Lower lobe of right lung (tissue), 2 donors: ENCODE measurements around the gene SOBP. TPM values are rescaled to one million over a fixed set of nuclear protein-coding genes. Genes with fewer than 3 reads are reported as not detected.

ENCODE experiments used
- ATAC-seq, 2 donors: fragments of 200-7000 bp; cut with Tn5 transposase; one replicate each; pipeline ENCODE4 v1.9.1; 2020 to 2022; ENCODE audit warnings: mild to moderate bottlenecking in 2 of 2, moderate library complexity in 2 of 2
- DNase-seq: peaks from one replicate; pipeline ENCODE4 v3.0.0-alpha.2; 2020
- H3K27ac ChIP-seq: fragments of 200-600 bp; one replicate; pipeline ENCODE4 v1.8.0; 2022
- H3K27me3 ChIP-seq: fragments of 200-600 bp; one replicate; pipeline ENCODE4 v1.8.0; 2022; ENCODE audit warnings: low read depth
- H3K36me3 ChIP-seq: fragments of 200-600 bp; one replicate; pipeline ENCODE4 v1.8.0; 2022; ENCODE audit warnings: mild to moderate bottlenecking
- H3K4me1 ChIP-seq: fragments of 200-600 bp; one replicate; pipeline ENCODE4 v1.8.0; 2022
- H3K4me3 ChIP-seq: fragments of 200-600 bp; one replicate; pipeline ENCODE4 v1.8.0; 2022; ENCODE audit warnings: mild to moderate bottlenecking
- H3K9me3 ChIP-seq: fragments of 200-600 bp; one replicate; pipeline ENCODE4 v1.8.0; 2022
- CTCF ChIP-seq: fragments of 200-600 bp; IDR thresholded peaks from one replicate; pipeline ENCODE4 v1.8.0; 2022; ENCODE audit warnings: antibody characterized with exemption, mild to moderate bottlenecking
- intact Hi-C: fragments of 100-400 bp; cut with DNase I; formaldehyde crosslinking; loops from one replicate; pipeline ENCODE4 v1.11.0; 2022
- total RNA-seq: library from RNA; stranded (reverse); fragmentation: NEBNext Ultra II Directional; extraction: Animal tissue kit (Norgen Biotek cat#: 25700); gene quantifications from one replicate; pipeline ENCODE4 v1.2.1, GENCODE V29; 2021
- donor health status: DM: no; HTN: yes; CAD: no; lungs with severe emphysema.

Gene SOBP
- total RNA-seq, 1 donor from 2014 or later, result 6.9 TPM

GRCh38 chr6:107538856-107539387 lies 49.0 kb downstream of the SOBP start:
- no peaks in the 10 kb centered on the region for H3K9me3 ChIP-seq
- ATAC-seq (peak; percentile 87 to 88), DNase-seq (no peak)
- intact Hi-C loops, result no loop called here
- H3K4me3 ChIP-seq, result no peak overlapping the region
- peaks cover 16% of the 10 kb centered on the region for H3K4me1 ChIP-seq
- H3K27me3 ChIP-seq, result no peaks in the 10 kb centered on the region
- no peaks in the 10 kb centered on the region for H3K36me3 ChIP-seq
- H3K27ac ChIP-seq, result no peak overlapping the region
- no peak for TF ChIP-seq CTCF

GRCh38 chr6:107539409-107539808 lies 49.5 kb downstream of the SOBP start:
- no peak for DNase-seq
- peak in 1 of 2 donors; percentile 21 for ATAC-seq
- intact Hi-C loops, result no loop called here
- TF ChIP-seq CTCF, result no peak
- Histone ChIP-seq H3K36me3 (no peaks in the 10 kb centered on the region), H3K9me3 (no peaks in the 10 kb centered on the region), H3K4me1 (peaks cover 13% of the 10 kb centered on the region), H3K4me3 (no peak overlapping the region), H3K27me3 (no peaks in the 10 kb centered on the region), H3K27ac (no peak overlapping the region)

- no peaks in the 10 kb centered on the region for H3K9me3 ChIP-seq
- no peak overlapping the region for H3K27ac ChIP-seq
- intact Hi-C loops, result no loop called here
- peaks cover 8% of the 10 kb centered on the region for H3K4me1 ChIP-seq
- no peak for DNase-seq
- H3K36me3 ChIP-seq, result no peaks in the 10 kb centered on the region
- H3K27me3 ChIP-seq, result no peaks in the 10 kb centered on the region
- ATAC-seq, result no peak
- H3K4me3 ChIP-seq, result no peak overlapping the region
- no peak for TF ChIP-seq CTCF
These were observed 50.0 kb downstream of the SOBP start for GRCh38 chr6:107539849-107540464.

- Histone ChIP-seq H3K27ac (no peak overlapping the region), H3K27me3 (no peaks in the 10 kb centered on the region), H3K9me3 (no peaks in the 10 kb centered on the region), H3K4me1 (peaks cover 6% of the 10 kb centered on the region), H3K36me3 (no peaks in the 10 kb centered on the region), H3K4me3 (no peak overlapping the region)
- intact Hi-C loops, result no loop called here
- ATAC-seq (no peak), DNase-seq (no peak)
- TF ChIP-seq CTCF, result no peak
These were observed 50.5 kb downstream of the SOBP start for GRCh38 chr6:107540465-107540857.

- H3K27ac ChIP-seq, result no peak overlapping the region
- no peaks in the 10 kb centered on the region for H3K9me3 ChIP-seq
- no peak overlapping the region for H3K4me3 ChIP-seq
- H3K27me3 ChIP-seq, result no peaks in the 10 kb centered on the region
- H3K36me3 ChIP-seq, result no peaks in the 10 kb centered on the region
- H3K4me1 ChIP-seq, result peaks cover 6% of the 10 kb centered on the region
- intact Hi-C loops, result no loop called here
- no peak for DNase-seq
- ATAC-seq, result no peak
- no peak for TF ChIP-seq CTCF
These were observed 52.3 kb downstream of the SOBP start for GRCh38 chr6:107542192-107542668.
